Left lung (tissue), 10 donors: Measurements from ENCODE around the gene LRMDA. TPM values are rescaled to one million over a fixed set of nuclear protein-coding genes. Genes with fewer than 3 reads are reported as not detected.
"Not testable (repeated sequence)": the region's sequence is repeated elsewhere in the genome, so short reads cannot be mapped to it uniquely, and the experiment has no call there.

ENCODE experiments used
- ATAC-seq: fragments of 200-7000 bp; cut with Tn5 transposase; one replicate; pipeline ENCODE4 v1.9.1; 2020; ENCODE audit warnings: moderate library complexity
- DNase-seq, 4 donors: peaks; one replicate each; pipeline ENCODE4 v3.0.0-alpha.2; 2013 to 2020
- H3K27ac ChIP-seq, 2 donors: fragments of 200-600 bp; sonication (generic) in 1 of 2; one replicate each; pipeline versions ENCODE4 v1.5.0 to v1.8.0; 2020 to 2021
- H3K27me3 ChIP-seq, 2 donors: fragments of 200-600 bp; sonication (generic) in 1 of 2; one replicate each; pipeline versions ENCODE4 v1.5.0 to v1.8.0; 2020 to 2021
- H3K36me3 ChIP-seq, 2 donors: fragments of 200-600 bp; sonication (generic) in 1 of 2; one replicate each; pipeline versions ENCODE4 v1.5.0 to v1.8.0; 2020 to 2021
- H3K4me1 ChIP-seq, 2 donors: fragments of 200-600 bp; one replicate each; pipeline ENCODE4 v1.8.0; 2021
- H3K4me3 ChIP-seq, 2 donors: fragments of 200-600 bp; sonication (generic) in 1 of 2; one replicate each; pipeline versions ENCODE4 v1.5.0 to v1.8.0; 2020 to 2021; ENCODE audit warnings: mild to moderate bottlenecking in 1 of 2
- H3K9me3 ChIP-seq, 2 donors: fragments of 200-600 bp; sonication (generic) in 1 of 2; one replicate each; pipeline versions ENCODE4 v1.5.0 to v1.8.0; 2020 to 2021
- CTCF ChIP-seq, 2 donors: fragments of 200-600 bp; sonication (generic) in 1 of 2; IDR thresholded peaks; one replicate each; pipeline versions ENCODE4 v1.5.0 to v1.8.0; 2021; ENCODE audit warnings: antibody characterized with exemption in 2 of 2
- intact Hi-C, 2 donors: fragments of 100-400 bp; cut with DNase I; formaldehyde crosslinking; loops; one replicate each; pipeline versions ENCODE4 v1.11.2 to v1.14.2; 2022
- polyA plus RNA-seq, 6 donors: library from polyadenylated mRNA; unstranded; fragments of 120-200 nt; gene quantifications; one replicate each; pipeline ENCODE4 v1.2.1, GENCODE V29; 2013; ENCODE audit not compliant: insufficient read length in 6 of 6
- total RNA-seq, 2 donors: library from RNA; stranded (reverse); fragmentation: NEBNext Ultra II Directional; extraction: Animal tissue kit (Norgen Biotek cat#: 25700); gene quantifications; one replicate each; pipeline ENCODE4 v1.2.1, GENCODE V29; 2021
- donor health status: DM: no; HTN: yes; CAD: no.
- donor health status: DM: no; HTN: no; CAD: no.

Gene LRMDA
- total and polyA plus RNA-seq, 8 donors, result 13.9 to 23.6 (median 18.7) TPM

GRCh38 chr10:76576276-76576962 is 1145.0 kb downstream of the LRMDA start:
- Histone ChIP-seq H3K4me1 (peaks cover 5 to 6% of the 10 kb centered on the region in 2 donors), H3K27ac (no peak overlapping the region), H3K4me3 (no peak overlapping the region), H3K9me3 (peaks cover 0 to 14% of the 10 kb centered on the region in 2 donors), H3K27me3 (no peaks in the 10 kb centered on the region), H3K36me3 (no peaks in the 10 kb centered on the region)
- TF ChIP-seq CTCF (IDR thresholded peaks at IDR 0.05), result no peak
- ATAC-seq (peak; percentile 47), DNase-seq (no peak)
- intact Hi-C loops, result no loop called here

GRCh38 chr10:76577455-76577854 is 1146.0 kb downstream of the LRMDA start:
- peaks cover 0 to 14% of the 10 kb centered on the region in 2 donors for H3K9me3 ChIP-seq
- DNase-seq (no peak), ATAC-seq (no peak)
- H3K4me1 ChIP-seq, result peaks cover 5 to 6% of the 10 kb centered on the region in 2 donors
- no peaks in the 10 kb centered on the region for H3K36me3 ChIP-seq
- no peaks in the 10 kb centered on the region for H3K27me3 ChIP-seq
- intact Hi-C loops, result no loop called here
- no peak overlapping the region for H3K4me3 ChIP-seq
- TF ChIP-seq CTCF (IDR thresholded peaks at IDR 0.05), result no peak
- H3K27ac ChIP-seq, result no peak overlapping the region

GRCh38 chr10:76581506-76582256 is 1150.3 kb downstream of the LRMDA start:
- TF ChIP-seq CTCF (IDR thresholded peaks at IDR 0.05), result no peak
- Histone ChIP-seq H3K4me3 (no peak overlapping the region), H3K9me3 (no peaks in the 10 kb centered on the region), H3K36me3 (no peaks in the 10 kb centered on the region), H3K4me1 (peaks cover 5 to 9% of the 10 kb centered on the region in 2 donors), H3K27me3 (no peaks in the 10 kb centered on the region), H3K27ac (no peak overlapping the region)
- DNase-seq (peak in 2 of 4 donors; percentile 39 to 59), ATAC-seq (peak; percentile 71)
- intact Hi-C loops, result no loop called here

- Histone ChIP-seq H3K27ac (no peak overlapping the region), H3K36me3 (no peaks in the 10 kb centered on the region), H3K27me3 (no peaks in the 10 kb centered on the region), H3K4me1 (peaks cover 5 to 9% of the 10 kb centered on the region in 2 donors), H3K4me3 (no peak overlapping the region), H3K9me3 (no peaks in the 10 kb centered on the region)
- DNase-seq (no peak), ATAC-seq (peak; percentile 13)
- no peak for TF ChIP-seq CTCF (IDR thresholded peaks at IDR 0.05)
- intact Hi-C loops, result no loop called here
These were observed 1151.1 kb downstream of the LRMDA start for GRCh38 chr10:76582531-76582930.

GRCh38 chr10:76583711-76584161 is 1152.3 kb downstream of the LRMDA start:
- H3K9me3 ChIP-seq, result no peaks in the 10 kb centered on the region
- peak in 2 of 4 donors; percentile 27 to 43 for DNase-seq
- no peaks in the 10 kb centered on the region for H3K27me3 ChIP-seq
- H3K27ac ChIP-seq, result peak overlapping the region; percentile 29 to 37
- H3K36me3 ChIP-seq, result no peaks in the 10 kb centered on the region
- no peak overlapping the region for H3K4me3 ChIP-seq
- H3K4me1 ChIP-seq, result peaks cover 5 to 9% of the 10 kb centered on the region in 2 donors
- peak; percentile 79 for ATAC-seq
- TF ChIP-seq CTCF (IDR thresholded peaks at IDR 0.05), result no peak
- intact Hi-C loops, result no loop called here

- H3K36me3 ChIP-seq, H3K4me3 ChIP-seq, H3K27me3 ChIP-seq, DNase-seq, intact Hi-C loops, H3K9me3 ChIP-seq, ATAC-seq, H3K4me1 ChIP-seq: not testable (repeated sequence)
- H3K27ac ChIP-seq, result peak overlapping the region; percentile 29 to 37
These were observed 1153.0 kb downstream of the LRMDA start for GRCh38 chr10:76584466-76584865.
